ENCODE measurements around the gene AQP1. TPM values are rescaled to one million over a fixed set of nuclear protein-coding genes. Genes with fewer than 3 reads are reported as not detected.

AQP1 gene
- total RNA-seq, 1 donor from 2014 or later, result 1,132 TPM

DNA sequence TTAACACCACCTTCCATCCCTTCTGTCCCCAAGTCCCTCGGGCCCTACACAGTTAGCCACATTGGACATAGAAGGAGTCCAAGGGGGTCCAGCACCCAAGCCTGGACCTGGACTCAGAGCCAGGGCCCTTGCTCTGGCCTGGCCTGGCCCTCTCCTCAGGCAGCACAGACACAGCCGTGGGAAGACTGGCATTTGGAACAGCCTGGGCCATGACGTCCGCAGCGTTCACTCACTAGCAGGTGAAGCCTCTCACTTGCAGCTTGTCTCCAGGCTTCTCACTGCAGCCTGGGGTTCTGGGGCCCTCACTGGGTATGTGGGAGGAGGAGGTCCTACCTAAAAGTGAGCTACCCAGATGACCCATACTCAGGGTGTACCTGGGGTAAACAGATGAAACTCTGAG, 33.7 kb upstream of the AQP1 start:
- TF ChIP-seq, protein P1, sequence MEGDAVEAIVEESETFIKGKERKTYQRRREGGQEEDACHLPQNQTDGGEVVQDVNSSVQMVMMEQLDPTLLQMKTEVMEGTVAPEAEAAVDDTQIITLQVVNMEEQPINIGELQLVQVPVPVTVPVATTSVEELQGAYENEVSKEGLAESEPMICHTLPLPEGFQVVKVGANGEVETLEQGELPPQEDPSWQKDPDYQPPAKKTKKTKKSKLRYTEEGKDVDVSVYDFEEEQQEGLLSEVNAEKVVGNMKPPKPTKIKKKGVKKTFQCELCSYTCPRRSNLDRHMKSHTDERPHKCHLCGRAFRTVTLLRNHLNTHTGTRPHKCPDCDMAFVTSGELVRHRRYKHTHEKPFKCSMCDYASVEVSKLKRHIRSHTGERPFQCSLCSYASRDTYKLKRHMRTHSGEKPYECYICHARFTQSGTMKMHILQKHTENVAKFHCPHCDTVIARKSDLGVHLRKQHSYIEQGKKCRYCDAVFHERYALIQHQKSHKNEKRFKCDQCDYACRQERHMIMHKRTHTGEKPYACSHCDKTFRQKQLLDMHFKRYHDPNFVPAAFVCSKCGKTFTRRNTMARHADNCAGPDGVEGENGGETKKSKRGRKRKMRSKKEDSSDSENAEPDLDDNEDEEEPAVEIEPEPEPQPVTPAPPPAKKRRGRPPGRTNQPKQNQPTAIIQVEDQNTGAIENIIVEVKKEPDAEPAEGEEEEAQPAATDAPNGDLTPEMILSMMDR (IDR thresholded peaks at IDR 0.05), result no peak
- no peak overlapping the region for H3K27ac ChIP-seq
- H3K4me3 ChIP-seq, result no peak overlapping the region
- intact Hi-C loops (cut with DNase I), result no loop called here
- no peaks in the 10 kb centered on the region for H3K9me3 ChIP-seq
- H3K36me3 ChIP-seq, result peaks cover 18% of the 10 kb centered on the region
- H3K27me3 ChIP-seq, result no peaks in the 10 kb centered on the region
- H3K4me1 ChIP-seq, result peaks cover 4% of the 10 kb centered on the region
- ATAC-seq, result no peak
- no peak for DNase-seq

DNA sequence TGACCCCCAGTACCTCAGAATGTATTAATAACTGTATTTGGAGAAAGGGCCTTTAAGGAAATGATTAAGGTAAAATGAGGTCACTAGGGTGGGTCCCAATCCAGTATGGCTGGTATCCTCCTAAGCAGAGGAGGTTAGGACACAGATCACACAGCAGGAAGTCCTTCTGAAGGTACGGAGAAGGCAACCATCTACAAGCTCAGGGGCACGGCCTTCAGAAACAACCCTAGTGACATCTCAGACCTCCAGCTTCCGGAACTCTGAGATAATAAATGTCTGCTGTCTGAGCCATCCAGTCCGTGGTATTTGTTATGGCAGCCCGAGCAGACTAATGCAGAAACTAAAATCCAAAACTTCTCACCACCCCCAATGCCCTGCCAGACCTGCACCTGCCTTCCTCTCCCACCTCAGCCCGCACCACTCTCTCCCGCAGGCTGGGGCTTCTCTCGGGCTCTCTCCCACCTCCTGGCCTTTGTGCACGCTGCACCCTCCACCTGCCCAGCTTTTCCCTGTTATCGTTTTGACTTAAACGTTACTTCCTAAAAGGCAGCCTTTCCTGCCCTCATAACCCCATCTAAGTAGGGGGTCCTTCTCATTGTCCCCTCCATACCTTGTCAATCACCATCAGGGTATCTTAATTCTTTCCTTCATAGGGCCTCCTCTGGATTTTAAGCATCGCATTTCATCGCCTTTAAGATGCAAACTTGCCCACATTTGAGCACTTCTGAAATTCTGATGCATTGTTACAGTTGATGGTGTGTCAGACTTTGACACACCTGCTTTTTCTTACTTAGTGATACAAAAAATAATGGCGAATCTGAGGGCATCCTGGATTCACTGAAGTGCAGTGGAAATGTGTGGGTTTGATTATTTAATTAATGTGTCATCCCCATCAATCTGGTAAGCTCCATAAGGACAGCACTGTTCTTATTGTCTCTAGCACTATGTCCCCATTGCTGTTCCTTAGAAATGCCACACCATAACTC, 32.2 kb upstream of the AQP1 start:
- no peak overlapping the region for H3K27ac ChIP-seq
- no peak overlapping the region for H3K4me3 ChIP-seq
- intact Hi-C loops (cut with DNase I), result no loop called here
- H3K9me3 ChIP-seq, result no peaks in the 10 kb centered on the region
- TF ChIP-seq, protein P1 (IDR thresholded peaks at IDR 0.05), result no peak
- H3K4me1 ChIP-seq, result peaks cover 4% of the 10 kb centered on the region
- no peaks in the 10 kb centered on the region for H3K27me3 ChIP-seq
- DNase-seq (no peak), ATAC-seq (no peak)
- H3K36me3 ChIP-seq, result peaks cover 11% of the 10 kb centered on the region

DNA sequence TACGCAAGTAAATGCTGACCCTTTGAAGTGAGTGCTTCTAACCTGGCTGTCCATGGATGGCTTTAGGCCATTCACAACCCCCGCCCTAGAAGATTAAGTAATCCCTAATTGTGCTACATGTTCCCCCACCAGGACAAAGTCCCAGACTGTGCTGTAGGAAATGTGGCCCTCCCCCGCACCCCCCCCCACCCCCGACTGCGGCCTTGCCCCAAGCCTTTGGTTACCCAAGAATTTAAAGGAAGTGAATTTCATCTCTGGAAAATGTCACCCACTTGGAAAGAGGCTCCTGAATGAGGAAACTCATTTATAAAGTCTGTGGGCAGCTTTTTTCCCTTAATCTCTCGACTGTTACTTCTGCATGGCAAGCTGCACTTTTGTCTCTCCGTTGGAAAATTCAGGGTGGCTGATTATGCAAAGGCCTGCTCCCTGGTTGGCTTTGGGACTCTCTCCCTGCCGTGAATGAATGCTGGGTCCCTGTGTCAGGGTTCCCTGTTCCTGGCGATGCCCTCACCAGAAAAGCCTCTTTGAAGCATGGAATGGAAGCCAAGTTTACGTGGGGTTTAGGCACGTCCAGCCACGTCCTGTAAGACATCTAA, 31.4 kb upstream of the AQP1 start:
- intact Hi-C loops (cut with DNase I), result no loop called here
- no peak overlapping the region for H3K27ac ChIP-seq
- DNase-seq, result no peak

DNA sequence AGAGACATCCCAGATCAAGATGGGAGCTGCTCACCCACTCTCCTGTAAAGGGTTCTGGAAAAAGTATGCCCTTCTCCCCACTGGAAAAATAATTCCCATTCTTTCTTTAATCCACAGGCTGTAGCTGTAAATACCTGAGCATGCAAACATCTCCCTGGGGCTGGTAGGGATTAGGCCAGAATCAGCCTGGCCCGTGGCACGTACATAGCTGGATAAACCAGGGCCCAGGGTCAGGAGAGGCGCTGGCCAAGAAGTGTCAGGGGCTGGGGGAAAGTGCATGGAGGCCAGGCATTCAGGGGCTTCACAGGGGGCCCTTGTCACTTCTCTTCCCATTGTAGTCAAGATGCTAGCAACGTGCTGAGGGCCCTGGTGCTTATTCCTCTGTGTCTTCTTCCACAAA, 30.7 kb upstream of the AQP1 start:
- TF ChIP-seq, protein P1 (IDR thresholded peaks at IDR 0.05), result no peak
- ATAC-seq (no peak), DNase-seq (no peak)
- Histone ChIP-seq H3K27ac (no peak overlapping the region), H3K4me3 (no peak overlapping the region), H3K9me3 (no peaks in the 10 kb centered on the region), H3K36me3 (peaks cover 3% of the 10 kb centered on the region), H3K27me3 (no peaks in the 10 kb centered on the region), H3K4me1 (peaks cover 4% of the 10 kb centered on the region)
- intact Hi-C loops (cut with DNase I), result no loop called here

More for the DNA sequence above, 31.4 kb upstream of the AQP1 start:
- peak; percentile 54 for ATAC-seq
- peaks cover 11% of the 10 kb centered on the region for H3K36me3 ChIP-seq
- TF ChIP-seq, protein P1 (IDR thresholded peaks at IDR 0.05), result no peak
- H3K9me3 ChIP-seq, result no peaks in the 10 kb centered on the region
- no peaks in the 10 kb centered on the region for H3K27me3 ChIP-seq
- H3K4me1 ChIP-seq, result peaks cover 4% of the 10 kb centered on the region
- no peak overlapping the region for H3K4me3 ChIP-seq

DNA sequence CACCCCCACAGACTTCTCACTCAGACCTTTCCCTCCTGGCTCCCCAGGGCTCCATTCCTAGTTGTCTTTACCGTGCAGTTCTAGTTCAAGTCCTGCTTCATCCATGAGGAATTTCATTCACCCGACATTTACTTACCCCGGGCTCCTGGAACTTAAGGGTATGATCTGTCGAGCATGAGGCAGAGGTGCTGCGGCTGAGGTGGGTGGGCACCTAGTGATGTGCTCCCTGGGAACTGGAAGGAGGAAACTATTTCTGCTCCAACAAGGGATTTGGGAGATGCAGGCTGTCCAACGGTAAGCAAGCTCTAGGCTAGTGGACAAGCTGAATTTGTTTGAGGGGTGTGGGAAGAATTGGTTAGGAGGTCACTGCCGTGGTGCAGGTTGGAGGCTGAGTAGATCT, 30.2 kb upstream of the AQP1 start:
- intact Hi-C loops (cut with DNase I), result no loop called here
- H3K4me1 ChIP-seq, result peaks cover 7% of the 10 kb centered on the region
- H3K27me3 ChIP-seq, result no peaks in the 10 kb centered on the region
- TF ChIP-seq, protein P1 (IDR thresholded peaks at IDR 0.05), result no peak
- ATAC-seq, result no peak
- H3K27ac ChIP-seq, result no peak overlapping the region
- no peaks in the 10 kb centered on the region for H3K36me3 ChIP-seq
- no peak for DNase-seq
- no peak overlapping the region for H3K4me3 ChIP-seq
- H3K9me3 ChIP-seq, result no peaks in the 10 kb centered on the region

All from upper lobe of right lung (tissue), 1 donor.